Effector memory CD4-positive, alpha-beta T cell (primary cell): ENCODE results near the gene FRRS1L.

Experiments
- DNase-seq, 3 donors: peaks; one replicate each; pipeline ENCODE4 v3.0.0-alpha.2; 2020
- H3K27ac ChIP-seq: 2 replicates; pipeline ENCODE4 v1.7.0; 2013; ENCODE audit warnings: mild to moderate bottlenecking, low read length, moderate library complexity; ENCODE audit not compliant: insufficient read depth, poor library complexity, severe bottlenecking
- H3K27me3 ChIP-seq: replicated peaks from 2 replicates; pipeline ENCODE4 v1.7.0; 2013; ENCODE audit warnings: mild to moderate bottlenecking, low read length; ENCODE audit not compliant: insufficient read depth, control insufficient read depth, poor library complexity, severe bottlenecking
- H3K36me3 ChIP-seq: 2 replicates; pipeline ENCODE4 v1.7.0; 2013; ENCODE audit warnings: mild to moderate bottlenecking, low read length, moderate library complexity; ENCODE audit not compliant: control insufficient read depth, insufficient read depth
- H3K4me1 ChIP-seq: 2 replicates; pipeline ENCODE4 v1.7.0; 2013; ENCODE audit warnings: low read length, mild to moderate bottlenecking; ENCODE audit not compliant: control insufficient read depth, insufficient read depth, poor library complexity, severe bottlenecking
- H3K4me3 ChIP-seq: 2 replicates; pipeline ENCODE4 v1.7.0; 2013; ENCODE audit warnings: low read length, low read depth, mild to moderate bottlenecking; ENCODE audit not compliant: insufficient read depth, poor library complexity, severe bottlenecking
- H3K9me3 ChIP-seq: 2 replicates; pipeline ENCODE4 v1.7.0; 2013; ENCODE audit warnings: mild to moderate bottlenecking, low read length, moderate library complexity; ENCODE audit not compliant: control insufficient read depth

The FRRS1L gene

GRCh38 chr9:109193974-109194556 is 27.0 kb upstream of the FRRS1L start:
- Histone ChIP-seq H3K4me1 (no peaks in the 10 kb centered on the region), H3K4me3 (no peak overlapping the region), H3K36me3 (no peaks in the 10 kb centered on the region), H3K27ac (no peak overlapping the region), H3K9me3 (no peaks in the 10 kb centered on the region), H3K27me3 (no peaks in the 10 kb centered on the region)
- DNase-seq: no peak

- Histone ChIP-seq H3K27ac (no peak overlapping the region), H3K27me3 (no peaks in the 10 kb centered on the region), H3K4me1 (no peaks in the 10 kb centered on the region), H3K36me3 (no peaks in the 10 kb centered on the region), H3K9me3 (no peaks in the 10 kb centered on the region), H3K4me3 (no peak overlapping the region)
- no peak for DNase-seq
Measured at GRCh38 chr9:109192732-109193361, 25.8 kb upstream of the FRRS1L start.

GRCh38 chr9:109191746-109192145 is 24.7 kb upstream of the FRRS1L start:
- Histone ChIP-seq H3K27me3 (no peaks in the 10 kb centered on the region), H3K27ac (no peak overlapping the region)

GRCh38 chr9:109190151-109190550 is 23.1 kb upstream of the FRRS1L start:
- no peaks in the 10 kb centered on the region for H3K27me3 ChIP-seq
- H3K4me3 ChIP-seq: no peak overlapping the region
- H3K36me3 ChIP-seq: no peaks in the 10 kb centered on the region
- H3K4me1 ChIP-seq: no peaks in the 10 kb centered on the region
- no peak for DNase-seq
- H3K9me3 ChIP-seq: no peaks in the 10 kb centered on the region
- H3K27ac ChIP-seq: no peak overlapping the region

More at GRCh38 chr9:109191746-109192145, 24.7 kb upstream of the FRRS1L start:
- Histone ChIP-seq H3K36me3 (no peaks in the 10 kb centered on the region), H3K9me3 (no peaks in the 10 kb centered on the region), H3K4me3 (no peak overlapping the region), H3K4me1 (no peaks in the 10 kb centered on the region)
- no peak for DNase-seq

- no peaks in the 10 kb centered on the region for H3K9me3 ChIP-seq
Measured at GRCh38 chr9:109186857-109187520, 19.9 kb upstream of the FRRS1L start.

GRCh38 chr9:109182940-109183798 is 16.1 kb upstream of the FRRS1L start:
- DNase-seq: no peak
- Histone ChIP-seq H3K4me3 (no peak overlapping the region), H3K9me3 (no peaks in the 10 kb centered on the region), H3K4me1 (no peaks in the 10 kb centered on the region), H3K27ac (no peak overlapping the region), H3K27me3 (no peaks in the 10 kb centered on the region), H3K36me3 (no peaks in the 10 kb centered on the region)

More at GRCh38 chr9:109186857-109187520, 19.9 kb upstream of the FRRS1L start:
- Histone ChIP-seq H3K36me3 (no peaks in the 10 kb centered on the region), H3K4me3 (no peak overlapping the region), H3K27ac (no peak overlapping the region), H3K27me3 (no peaks in the 10 kb centered on the region), H3K4me1 (no peaks in the 10 kb centered on the region)
- no peak for DNase-seq

- Histone ChIP-seq H3K4me1 (no peaks in the 10 kb centered on the region), H3K9me3 (no peaks in the 10 kb centered on the region), H3K36me3 (no peaks in the 10 kb centered on the region), H3K27me3 (no peaks in the 10 kb centered on the region), H3K4me3 (no peak overlapping the region), H3K27ac (no peak overlapping the region)
- DNase-seq: no peak
Measured at GRCh38 chr9:109182550-109182939, 15.5 kb upstream of the FRRS1L start.

- Histone ChIP-seq H3K4me1 (no peaks in the 10 kb centered on the region), H3K27ac (no peak overlapping the region), H3K27me3 (no peaks in the 10 kb centered on the region), H3K4me3 (no peak overlapping the region), H3K36me3 (no peaks in the 10 kb centered on the region), H3K9me3 (no peaks in the 10 kb centered on the region)
- no peak for DNase-seq
Measured at GRCh38 chr9:109181284-109181683, 14.2 kb upstream of the FRRS1L start.

- DNase-seq: no peak
- H3K4me1 ChIP-seq: no peaks in the 10 kb centered on the region
- H3K27ac ChIP-seq: no peak overlapping the region
- H3K4me3 ChIP-seq: no peak overlapping the region
- H3K36me3 ChIP-seq: no peaks in the 10 kb centered on the region
- no peaks in the 10 kb centered on the region for H3K27me3 ChIP-seq
- no peaks in the 10 kb centered on the region for H3K9me3 ChIP-seq
Measured at GRCh38 chr9:109179801-109180523, 12.9 kb upstream of the FRRS1L start.
